Measurements from ENCODE around the gene RBM33.
A peak's percentile ranks its signal among the peaks of the same experiment; 100 is the strongest.

RBM33 gene

DNA sequence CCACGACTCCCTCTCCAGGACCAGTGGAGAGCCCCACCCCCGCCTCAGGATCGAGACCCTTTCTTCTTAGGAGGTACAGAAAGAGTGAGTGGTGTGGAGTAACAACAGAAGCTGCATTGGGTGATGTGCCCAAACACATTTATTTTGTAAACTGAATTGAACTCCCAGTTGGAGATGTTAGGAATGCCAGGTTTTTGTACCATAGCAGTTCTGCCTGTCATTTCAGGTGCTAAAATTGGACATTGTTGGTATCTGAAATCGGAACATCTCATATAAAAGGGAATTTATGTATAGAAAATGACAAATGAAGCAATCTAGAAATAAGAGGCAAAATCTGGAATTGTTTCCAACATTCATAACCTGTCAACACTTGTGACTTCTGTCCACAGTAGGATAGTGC lies 93.1 kb downstream of the RBM33 start:
- DNase-seq (ENCODE audit: low spot score) (no peak), ATAC-seq (ENCODE audit: low read depth) (no peak)
- Histone ChIP-seq H3K9me3 (ENCODE audit: severe bottlenecking) (no peaks in the 10 kb centered on the region), H3K4me1 (ENCODE audit: insufficient read depth, poor library complexity, severe bottlenecking) (no peaks in the 10 kb centered on the region), H3K27me3 (ENCODE audit: insufficient read depth, poor library complexity, severe bottlenecking) (no peaks in the 10 kb centered on the region), H3K4me3 (ENCODE audit: severe bottlenecking) (no peak overlapping the region), H3K27ac (ENCODE audit: poor library complexity, severe bottlenecking) (no peak overlapping the region), H3K36me3 (ENCODE audit: low read depth) (peaks cover 51% of the 10 kb centered on the region)
- no peak for TF ChIP-seq CTCF (IDR thresholded peaks at IDR 0.05; ENCODE audit: poor library complexity, severe bottlenecking)

DNA sequence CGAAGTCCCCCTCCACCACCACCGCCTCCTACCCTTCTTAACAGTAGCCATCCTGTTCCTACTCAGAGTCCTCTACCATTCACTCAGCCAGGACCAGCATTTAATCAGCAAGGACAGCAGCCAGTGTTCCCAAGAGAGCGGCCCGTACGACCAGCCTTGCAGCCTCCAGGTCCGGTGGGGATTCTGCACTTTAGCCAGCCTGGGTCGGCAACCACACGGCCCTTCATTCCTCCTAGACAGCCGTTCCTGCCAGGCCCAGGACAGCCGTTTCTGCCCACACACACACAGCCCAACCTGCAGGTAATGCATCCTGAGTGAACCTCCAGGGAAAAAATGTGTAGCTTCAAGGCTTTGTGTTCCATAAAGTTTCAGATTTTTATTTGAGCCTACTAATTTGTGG lies 93.6 kb downstream of the RBM33 start:
- peaks cover 56% of the 10 kb centered on the region for H3K36me3 ChIP-seq (ENCODE audit: low read depth)
- no peak overlapping the region for H3K27ac ChIP-seq (ENCODE audit: poor library complexity, severe bottlenecking)
- no peaks in the 10 kb centered on the region for H3K27me3 ChIP-seq (ENCODE audit: insufficient read depth, poor library complexity, severe bottlenecking)
- DNase-seq (ENCODE audit: low spot score), result no peak
- no peaks in the 10 kb centered on the region for H3K4me1 ChIP-seq (ENCODE audit: insufficient read depth, poor library complexity, severe bottlenecking)
- TF ChIP-seq CTCF (IDR thresholded peaks at IDR 0.05; ENCODE audit: poor library complexity, severe bottlenecking), result no peak
- H3K4me3 ChIP-seq (ENCODE audit: severe bottlenecking), result no peak overlapping the region
- H3K9me3 ChIP-seq (ENCODE audit: severe bottlenecking), result no peaks in the 10 kb centered on the region
- ATAC-seq (ENCODE audit: low read depth), result 0 out of 3 replicates have a peak, but pooled peaks have one; percentile 35

DNA sequence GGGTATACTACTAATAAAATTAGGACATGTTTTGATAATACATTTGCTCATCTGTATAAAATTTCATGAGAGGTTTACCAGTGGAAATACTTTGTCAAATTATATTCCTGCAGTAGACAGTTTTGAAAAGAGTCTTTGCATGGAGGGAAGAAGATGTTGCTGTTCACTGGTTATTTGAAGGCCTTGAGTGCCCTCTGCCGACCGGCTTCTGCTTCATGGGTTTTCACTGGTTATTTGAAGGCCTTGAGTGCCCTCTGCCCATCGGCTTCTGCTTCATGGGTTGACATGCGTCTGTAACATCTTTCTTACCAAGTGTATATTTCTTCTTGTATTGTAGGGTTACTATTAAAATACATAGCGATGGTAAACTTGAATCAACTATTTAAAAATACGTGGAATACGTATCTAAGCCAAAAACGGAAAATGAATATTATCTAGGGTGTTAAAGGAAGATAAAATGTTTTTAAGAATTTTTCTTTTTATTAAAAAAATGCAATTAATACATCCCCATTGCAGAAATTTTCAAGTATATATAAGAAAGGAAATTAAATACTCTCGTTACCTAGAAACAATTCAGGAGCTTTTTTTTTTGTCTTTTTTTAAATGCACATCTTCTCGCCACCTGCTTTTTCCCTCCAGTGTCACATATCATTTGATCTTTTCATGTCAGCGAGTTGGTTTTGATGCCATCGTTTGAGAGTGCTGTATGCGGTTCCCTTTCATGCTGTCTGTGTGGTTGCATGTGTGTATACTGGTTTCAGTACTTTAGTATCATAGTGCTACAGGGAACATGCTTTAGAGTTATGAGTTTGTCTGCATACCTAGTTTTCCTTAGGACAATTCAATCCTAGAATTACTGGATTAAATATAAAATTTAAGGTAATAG lies 94.4 kb downstream of the RBM33 start:
- TF ChIP-seq CTCF (IDR thresholded peaks at IDR 0.05; ENCODE audit: poor library complexity, severe bottlenecking), result peak; percentile 84
- Histone ChIP-seq H3K9me3 (ENCODE audit: severe bottlenecking) (no peaks in the 10 kb centered on the region), H3K27me3 (ENCODE audit: insufficient read depth, poor library complexity, severe bottlenecking) (no peaks in the 10 kb centered on the region), H3K36me3 (ENCODE audit: low read depth) (peaks cover 63% of the 10 kb centered on the region), H3K4me3 (ENCODE audit: severe bottlenecking) (no peak overlapping the region), H3K27ac (ENCODE audit: poor library complexity, severe bottlenecking) (no peak overlapping the region), H3K4me1 (ENCODE audit: insufficient read depth, poor library complexity, severe bottlenecking) (no peaks in the 10 kb centered on the region)
- ATAC-seq (ENCODE audit: low read depth), result peak; percentile 81
- DNase-seq (ENCODE audit: low spot score), result no peak

GRCh38 chr7:155739538-155740143 lies 95.2 kb downstream of the RBM33 start:
- no peak for TF ChIP-seq CTCF (IDR thresholded peaks at IDR 0.05; ENCODE audit: poor library complexity, severe bottlenecking)
- Histone ChIP-seq H3K27ac (ENCODE audit: poor library complexity, severe bottlenecking) (no peak overlapping the region), H3K4me1 (ENCODE audit: insufficient read depth, poor library complexity, severe bottlenecking) (no peaks in the 10 kb centered on the region), H3K36me3 (ENCODE audit: low read depth) (peaks cover 70% of the 10 kb centered on the region), H3K9me3 (ENCODE audit: severe bottlenecking) (no peaks in the 10 kb centered on the region), H3K4me3 (ENCODE audit: severe bottlenecking) (no peak overlapping the region), H3K27me3 (ENCODE audit: insufficient read depth, poor library complexity, severe bottlenecking) (no peaks in the 10 kb centered on the region)
- DNase-seq (ENCODE audit: low spot score), result no peak
- no peak for ATAC-seq (ENCODE audit: low read depth)

DNA sequence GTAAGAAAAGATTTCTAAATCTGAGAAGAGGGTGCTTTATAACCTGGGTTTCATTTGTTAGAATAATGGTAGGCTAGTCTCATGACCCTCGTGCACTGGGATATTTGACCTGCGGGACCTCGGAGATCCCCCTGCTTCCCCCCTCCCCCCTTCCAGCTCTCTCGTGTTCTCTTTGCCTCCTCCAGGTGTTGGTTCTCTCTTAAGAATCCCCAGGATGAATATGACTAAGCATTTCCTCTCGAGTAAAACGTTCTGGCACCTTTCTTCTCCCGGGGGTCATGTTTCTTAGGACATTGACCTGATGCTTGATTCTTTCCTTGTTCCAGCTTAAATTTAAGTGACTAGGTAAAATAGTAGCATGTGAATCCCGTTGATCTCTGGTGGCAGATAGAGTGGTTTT lies 96.6 kb downstream of the RBM33 start:
- DNase-seq (ENCODE audit: low spot score) (no peak), ATAC-seq (ENCODE audit: low read depth) (no peak)
- Histone ChIP-seq H3K27me3 (ENCODE audit: insufficient read depth, poor library complexity, severe bottlenecking) (no peaks in the 10 kb centered on the region), H3K9me3 (ENCODE audit: severe bottlenecking) (no peaks in the 10 kb centered on the region), H3K4me3 (ENCODE audit: severe bottlenecking) (no peak overlapping the region), H3K27ac (ENCODE audit: poor library complexity, severe bottlenecking) (no peak overlapping the region), H3K4me1 (ENCODE audit: insufficient read depth, poor library complexity, severe bottlenecking) (no peaks in the 10 kb centered on the region), H3K36me3 (ENCODE audit: low read depth) (peaks cover 85% of the 10 kb centered on the region)
- TF ChIP-seq CTCF (IDR thresholded peaks at IDR 0.05; ENCODE audit: poor library complexity, severe bottlenecking), result no peak
